RPMI7951 (cell line): ENCODE results near the gene NAPSA. TPM values are rescaled to one million over a fixed set of nuclear protein-coding genes. Genes with fewer than 3 reads are reported as not detected.
"Not testable (repeated sequence)": the region's sequence is repeated elsewhere in the genome, so short reads cannot be mapped to it uniquely, and the experiment has no call there.

Experiments used
- DNase-seq: peaks from one replicate; pipeline ENCODE4 v3.0.0-alpha.2; 2012; ENCODE audit warnings: low read depth
- total RNA-seq: library from RNA; depleted of rRNA; stranded (reverse); fragments of >200 nt; shearing (Covaris generic); gene quantifications from 2 replicates; pipeline ENCODE4 v1.2.3, GENCODE V29; 2014

The NAPSA gene
- total RNA-seq, 1 experiment from 2014 or later, result not detected

DNA sequence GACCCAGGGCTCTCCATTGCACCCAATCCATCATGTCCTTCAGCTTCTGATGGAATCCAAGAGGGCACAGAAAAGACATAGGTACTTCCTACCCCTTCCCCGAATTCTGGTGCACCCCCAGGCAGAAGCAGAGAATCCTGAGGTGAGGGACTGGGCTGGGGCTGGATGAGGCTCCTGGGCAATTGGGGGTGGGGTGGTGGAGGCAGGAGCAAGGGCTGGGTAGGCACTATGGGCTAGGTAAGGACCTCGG is 33.5 kb downstream of the NAPSA start:
- no peak for DNase-seq

DNA sequence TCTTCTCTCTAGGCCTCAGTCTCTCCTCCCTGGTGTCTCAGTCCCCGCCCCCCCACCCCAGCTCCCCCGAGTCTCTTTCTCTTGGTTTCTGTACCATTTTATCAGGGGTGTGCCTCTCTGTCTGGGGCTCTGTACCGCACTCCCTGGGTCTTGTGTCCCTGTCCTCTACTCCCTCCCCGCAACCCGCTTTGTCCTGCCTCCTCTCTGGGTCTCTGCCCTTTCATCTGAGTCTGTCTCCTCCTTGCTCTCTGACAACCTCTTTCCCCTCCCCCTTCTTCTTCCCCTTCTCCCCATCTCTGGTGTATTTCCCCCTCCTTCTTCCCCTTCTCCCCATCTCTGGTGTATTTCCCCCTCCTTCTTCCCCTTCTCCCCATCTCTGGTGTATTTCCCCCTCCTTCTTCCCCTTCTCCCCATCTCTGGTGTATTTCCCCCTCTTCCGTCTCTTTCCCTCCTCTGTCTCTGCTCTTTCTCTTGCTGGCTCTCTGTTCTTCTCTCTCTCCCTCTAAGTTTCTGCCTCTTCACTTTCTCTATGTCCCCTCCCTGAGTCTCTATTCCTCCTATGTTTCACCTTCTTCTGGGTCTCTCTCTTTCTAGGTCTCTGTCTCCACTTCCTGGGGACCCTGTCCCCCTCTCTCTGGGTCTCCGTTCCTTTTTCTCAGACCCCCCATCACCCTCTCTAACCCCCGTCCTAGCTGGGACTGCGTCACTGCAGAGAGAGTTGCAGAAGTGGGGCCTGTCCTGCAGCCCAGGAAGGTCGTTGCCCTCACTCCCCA is 34.0 kb downstream of the NAPSA start:
- no peak for DNase-seq

GRCh38 chr19:50330365-50331078 is 34.9 kb downstream of the NAPSA start:
- DNase-seq, result peak; percentile 69

DNA sequence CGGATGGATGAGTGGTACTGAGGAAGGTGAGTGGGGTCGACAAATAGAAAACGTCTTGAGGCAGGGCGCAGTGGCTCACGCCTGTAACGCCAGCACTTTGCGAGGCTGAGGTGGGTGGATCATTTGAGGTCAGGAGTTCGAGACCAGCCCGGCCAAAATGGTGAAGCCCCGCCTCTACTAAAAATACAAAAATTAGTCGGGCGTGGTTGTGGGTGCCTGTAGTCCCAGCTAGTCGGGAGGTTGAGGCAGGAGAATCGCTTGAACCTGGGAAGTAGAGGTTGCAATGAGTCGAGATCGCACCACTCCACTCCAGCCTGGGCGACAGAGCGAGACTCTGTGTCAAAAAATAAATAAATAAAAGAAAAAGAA is 35.5 kb downstream of the NAPSA start:
- DNase-seq, result not testable (repeated sequence)

DNA sequence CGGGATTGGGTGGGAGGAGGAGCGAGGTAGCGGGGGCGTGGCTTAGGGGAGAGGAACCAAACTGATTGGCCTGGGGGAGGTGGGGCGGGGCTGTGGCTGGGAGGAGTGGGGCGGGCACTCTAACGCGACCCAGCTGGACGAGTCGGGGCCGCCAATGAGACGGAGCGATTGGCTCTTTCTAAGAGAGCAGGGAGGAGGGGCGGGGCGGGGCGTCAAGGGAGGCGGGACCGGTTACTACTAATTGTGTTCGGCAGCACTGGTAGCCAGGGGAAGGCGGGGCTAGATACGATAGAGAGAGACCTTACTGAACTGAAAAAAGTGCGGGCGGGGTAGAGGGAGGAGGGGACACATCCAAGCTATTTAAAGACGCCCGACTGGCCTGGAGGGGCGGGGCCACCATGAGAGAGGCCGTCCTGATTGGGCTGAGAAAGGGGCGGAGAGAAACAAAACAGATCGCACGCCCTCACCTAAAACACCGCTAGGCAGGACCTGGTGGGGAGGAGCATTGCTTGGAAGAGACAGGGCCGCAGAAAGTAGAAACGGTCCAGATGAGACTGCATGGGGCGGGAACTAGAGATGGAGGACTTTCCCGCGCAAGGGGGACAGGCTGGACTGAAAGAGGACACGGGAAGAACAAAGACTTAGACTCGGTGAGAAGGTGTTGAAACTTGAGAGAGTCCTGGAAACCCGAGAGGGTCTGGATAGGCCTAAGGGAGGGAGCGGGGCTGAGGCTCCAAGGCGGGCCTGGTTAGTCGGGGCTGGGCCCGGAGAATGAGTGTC is 36.1 kb downstream of the NAPSA start, which contains the start of gene KCNC3:
KCNC3 (minus strand) TSS at position 232 of the 780 bp plus-strand sequence. CDS start 295 bp downstream, outside the sequence.
- DNase-seq, result peak; percentile 99

DNA sequence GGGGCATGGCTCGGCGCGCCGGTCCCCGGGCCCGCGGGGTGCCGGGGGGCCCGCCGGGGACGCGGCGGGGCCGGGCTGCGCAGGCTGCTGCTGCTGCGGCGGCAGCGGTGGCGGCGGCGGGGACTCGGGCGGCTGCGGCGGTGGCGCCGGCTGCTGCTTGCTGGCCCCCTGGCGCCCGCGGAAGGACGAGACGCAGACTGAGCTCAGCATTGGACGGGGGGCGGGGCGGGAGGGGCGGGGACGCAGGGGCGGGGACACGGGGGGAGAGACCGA is 36.6 kb downstream of the NAPSA start:
- DNase-seq, result no peak

DNA sequence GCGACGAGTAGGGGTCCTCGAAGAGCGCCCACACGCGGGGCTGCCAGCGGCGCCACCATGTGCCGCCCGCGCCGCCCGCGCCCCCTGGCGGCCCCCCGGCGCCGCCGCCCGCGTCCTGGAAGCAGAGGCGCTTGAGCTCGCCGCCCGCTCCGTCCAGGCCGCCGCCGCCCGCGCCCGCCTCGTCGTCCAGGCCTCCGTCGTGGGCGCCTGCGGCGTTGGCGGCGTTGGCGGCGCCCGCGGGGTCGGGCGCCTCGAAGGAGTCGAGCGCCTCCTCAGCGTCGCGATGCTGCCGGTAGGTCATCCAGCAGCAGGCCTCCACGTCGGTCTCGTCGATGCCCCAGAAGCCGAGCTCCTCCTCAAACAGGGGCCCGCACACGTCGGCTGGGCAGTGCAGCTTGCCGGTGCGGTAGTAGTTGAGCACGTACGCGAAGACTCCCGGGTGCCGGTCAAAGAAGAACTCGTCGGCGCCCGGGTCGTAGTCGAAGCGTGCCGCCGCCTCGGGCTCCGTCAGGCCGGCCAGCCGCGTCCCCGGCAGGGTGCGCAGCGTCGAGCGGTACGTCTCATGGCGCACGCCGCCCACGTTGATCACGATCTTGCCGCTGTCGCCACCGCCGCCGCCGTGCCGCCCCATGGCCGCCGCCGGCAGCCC is 37.1 kb downstream of the NAPSA start:
- DNase-seq, result no peak

GRCh38 chr19:50327461-50328223 is 37.8 kb downstream of the NAPSA start:
- DNase-seq, result no peak

DNA sequence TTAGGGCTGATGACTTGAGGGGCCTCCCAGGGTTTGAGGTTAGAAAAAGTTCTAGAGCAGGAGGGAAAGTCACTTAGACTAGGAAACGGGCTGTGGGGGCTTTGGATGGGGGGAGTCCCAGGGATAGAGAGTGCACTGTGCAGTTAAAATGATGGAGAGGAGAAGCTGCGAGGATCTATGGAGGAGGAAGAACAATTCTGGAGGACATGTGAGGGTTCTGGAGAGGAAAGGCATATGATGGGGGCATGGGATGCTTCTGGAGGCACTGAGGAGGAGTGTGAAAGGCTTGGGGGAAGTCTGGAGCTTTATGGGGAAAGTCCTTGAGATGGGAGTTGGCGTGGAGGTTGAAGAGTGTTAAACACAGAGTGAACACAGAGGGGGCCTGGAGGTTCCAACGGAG is 38.4 kb downstream of the NAPSA start:
- DNase-seq, result no peak

GRCh38 chr19:50326101-50326664 is 39.3 kb downstream of the NAPSA start:
- no peak for DNase-seq

DNA sequence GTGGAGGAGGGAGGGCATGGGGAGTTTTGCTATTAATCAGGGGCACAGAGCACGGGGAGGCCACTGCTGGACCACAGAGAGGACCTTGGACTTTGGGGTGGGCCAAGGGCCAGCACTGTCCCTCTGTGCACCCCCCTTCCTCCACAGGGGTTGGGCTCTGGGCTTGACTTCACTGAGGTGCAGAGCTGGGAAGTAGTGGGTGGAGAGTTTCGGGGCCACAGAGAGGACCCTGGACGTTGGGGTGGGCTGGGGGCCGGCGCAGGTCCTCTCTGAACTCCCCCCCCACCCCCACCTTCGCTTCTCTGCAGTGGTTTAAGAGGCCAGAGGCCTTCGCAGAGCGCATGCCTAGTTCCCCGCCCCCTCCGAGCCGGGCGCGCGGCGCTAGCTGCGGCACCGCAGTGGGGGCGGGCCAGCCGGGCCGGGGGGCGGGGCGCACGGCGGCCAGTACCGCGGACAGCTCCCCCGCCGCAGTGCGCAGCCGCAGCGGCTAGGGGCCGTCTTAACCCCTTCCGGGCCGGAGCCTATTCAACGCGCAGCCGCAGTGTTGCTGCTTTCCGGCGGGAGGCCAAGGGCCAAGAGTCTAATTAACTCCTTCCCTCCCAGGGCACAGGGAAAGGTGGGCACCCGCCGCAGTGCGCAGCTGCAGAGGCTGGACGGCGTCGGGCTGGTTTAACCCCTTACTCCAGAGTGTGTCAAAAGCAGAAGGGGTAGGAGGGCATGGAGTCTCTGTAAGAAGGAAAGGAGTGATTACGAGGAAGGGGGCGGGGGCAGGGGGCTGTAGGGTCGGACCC is 39.9 kb downstream of the NAPSA start:
- DNase-seq, result peak; percentile 50

DNA sequence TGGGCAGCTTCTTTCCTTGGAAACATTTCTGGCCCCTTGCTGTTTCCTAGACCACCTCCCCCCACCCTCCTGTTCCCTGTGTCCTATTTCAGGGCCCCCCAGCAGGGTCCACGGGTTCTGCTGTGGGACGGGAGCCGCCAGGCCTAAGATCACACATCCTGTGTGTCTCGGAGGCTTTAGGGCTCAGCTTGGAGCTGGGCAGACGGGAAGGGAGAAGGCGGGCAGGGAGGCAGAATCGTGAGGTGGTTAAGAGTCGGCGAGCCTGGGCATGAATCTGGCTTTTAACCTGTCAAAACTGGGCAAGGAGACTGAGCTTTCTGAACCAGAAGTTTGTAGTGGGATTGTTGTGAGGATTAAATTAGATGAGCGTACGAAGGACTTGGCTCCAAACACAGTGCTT is 41.1 kb downstream of the NAPSA start:
- DNase-seq, result no peak

- no peak for DNase-seq
These were observed 41.7 kb downstream of the NAPSA start for GRCh38 chr19:50323782-50324133.

DNA sequence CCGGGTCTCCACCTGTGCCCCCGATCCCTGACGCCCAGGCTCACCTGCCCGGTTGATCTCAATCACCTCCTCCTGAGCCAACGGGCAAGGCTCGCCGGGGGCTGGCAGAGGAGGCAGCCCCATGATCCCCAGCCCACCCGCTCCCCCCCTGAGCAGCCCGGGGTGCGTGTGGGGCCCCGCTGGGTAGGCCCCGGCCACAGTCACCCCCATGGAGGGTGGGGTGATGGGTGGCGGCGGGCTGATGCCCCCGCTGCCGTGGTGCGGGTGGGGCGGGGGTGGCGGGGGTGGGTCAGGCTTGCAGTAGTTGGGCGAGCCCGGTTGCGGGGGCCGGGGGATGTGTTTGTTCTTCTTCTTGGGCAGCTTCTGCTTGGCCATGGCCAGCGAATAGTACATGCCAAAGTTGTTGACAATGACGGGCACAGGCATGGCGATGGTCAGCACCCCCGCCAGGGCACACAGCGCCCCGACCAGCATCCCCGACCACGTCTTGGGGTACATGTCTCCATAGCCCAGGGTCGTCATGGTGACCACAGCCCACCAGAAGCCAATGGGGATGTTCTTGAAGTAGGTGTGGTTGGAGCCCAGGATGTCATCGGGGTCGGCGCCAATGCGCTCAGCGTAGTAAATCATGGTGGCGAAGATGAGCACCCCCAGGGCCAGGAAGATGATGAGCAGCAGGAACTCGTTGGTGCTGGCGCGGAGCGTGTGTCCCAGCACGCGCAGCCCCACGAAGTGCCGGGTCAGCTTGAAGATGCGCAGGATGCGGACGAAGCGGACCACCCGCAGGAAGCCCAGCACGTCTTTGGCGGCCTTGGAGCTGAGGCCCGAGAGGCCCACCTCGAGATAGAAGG is 42.3 kb downstream of the NAPSA start:
- no peak for DNase-seq

GRCh38 chr19:50322234-50322633 is 43.2 kb downstream of the NAPSA start:
- DNase-seq, result no peak

- DNase-seq, result no peak
These were observed 43.6 kb downstream of the NAPSA start for GRCh38 chr19:50321831-50322230.

- no peak for DNase-seq
These were observed 44.8 kb downstream of the NAPSA start for GRCh38 chr19:50320596-50320995.

- no peak for DNase-seq
These were observed 45.4 kb downstream of the NAPSA start for GRCh38 chr19:50320051-50320450.

DNA sequence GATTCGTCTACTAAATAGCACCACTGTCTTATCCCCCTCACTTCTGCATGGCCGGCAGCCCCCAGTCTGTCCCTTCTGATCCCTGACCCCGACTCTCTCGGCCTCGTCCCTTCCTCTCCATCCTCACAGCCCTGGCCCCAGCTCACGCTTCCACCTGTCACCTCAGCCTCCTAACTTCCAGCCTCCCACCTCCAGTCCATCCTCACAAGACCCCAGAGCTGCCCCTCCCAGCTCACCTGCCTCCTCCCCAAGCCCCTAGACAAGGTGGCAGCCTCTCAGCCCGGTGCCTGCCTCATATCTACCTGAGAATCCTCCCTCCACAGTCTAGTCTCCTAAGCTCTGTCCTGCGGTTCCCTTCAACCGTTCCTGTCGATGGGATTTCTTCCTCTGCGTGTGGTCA is 46.3 kb downstream of the NAPSA start:
- no peak for DNase-seq

DNA sequence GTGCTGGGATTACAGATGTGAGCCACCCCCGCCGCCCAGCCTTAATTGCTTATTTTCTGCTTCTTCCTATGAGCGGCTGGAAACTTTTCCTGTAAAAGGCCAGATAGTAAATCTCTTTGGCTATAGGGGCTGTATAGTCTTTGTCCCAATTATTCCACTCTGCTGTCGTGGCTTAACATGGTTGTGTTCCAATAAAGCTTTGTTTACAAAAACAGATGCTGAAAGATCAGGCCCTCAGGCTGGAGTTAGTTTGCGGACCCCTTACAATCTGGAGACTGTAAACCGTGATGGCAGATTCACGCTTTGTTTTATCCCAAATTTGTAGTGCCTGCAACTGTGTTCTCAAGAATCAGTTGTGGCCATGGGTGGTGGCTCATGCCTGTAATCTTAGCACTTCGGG is 47.0 kb downstream of the NAPSA start:
- DNase-seq, result no peak
